Colonic mucosa (tissue), 4 donors: ENCODE data around the gene RPL22. TPM values are rescaled to one million over a fixed set of nuclear protein-coding genes. Genes with fewer than 3 reads are reported as not detected.

Experiments
- DNase-seq: peaks from one replicate; pipeline ENCODE4 v3.0.0-alpha.2; 2020
- H3K27ac ChIP-seq: fragments of 200-600 bp; one replicate; pipeline ENCODE4 v1.8.0; 2021
- H3K27me3 ChIP-seq: fragments of 200-600 bp; one replicate; pipeline ENCODE4 v1.8.0; 2021
- H3K36me3 ChIP-seq: fragments of 200-600 bp; one replicate; pipeline ENCODE4 v1.8.0; 2021
- H3K4me1 ChIP-seq: fragments of 200-600 bp; one replicate; pipeline ENCODE4 v1.8.0; 2021; ENCODE audit warnings: mild to moderate bottlenecking
- H3K4me3 ChIP-seq: fragments of 200-600 bp; one replicate; pipeline ENCODE4 v1.8.0; 2021
- H3K9ac ChIP-seq, 2 donors: one replicate each; pipeline ENCODE4 v1.7.0; 2013; ENCODE audit warnings: control low read depth in 2 of 2, low read depth in 2 of 2, low read length in 2 of 2
- H3K9me3 ChIP-seq: fragments of 200-600 bp; one replicate; pipeline ENCODE4 v1.8.0; 2021
- intact Hi-C: fragments of 100-400 bp; cut with DNase I; formaldehyde crosslinking; loops from one replicate; pipeline ENCODE4 v1.14.1; 2022
- total RNA-seq, 2 donors: library from RNA; stranded (reverse); fragmentation: NEBNext Ultra II Directional in 1 of 2; extraction: Animal tissue kit (Norgen Biotek cat#: 25700) in 1 of 2; gene quantifications; one replicate each; pipeline ENCODE4 v1.2.1, GENCODE V29; 2021
- TF ChIP-seq, protein P1 (sequence below): fragments of 200-600 bp; IDR thresholded peaks from one replicate; pipeline ENCODE4 v1.8.0; 2022; ENCODE audit warnings: antibody characterized with exemption, mild to moderate bottlenecking
- donor health status: healthy.
- donor health status: DM: no; HTN: no; CAD: no.
- donor health status: DM: no; HTN: no; CAD: no.

Gene RPL22
- total RNA-seq, 2 donors from 2014 or later: 314 to 378 TPM

GRCh38 chr1:6180268-6180706 lies 19.1 kb downstream of the RPL22 start, which contains the start of gene CHD5:
CHD5 (minus strand) TSS chr1:6180321; CDS start chr1:6180023, 298 bp downstream.
- Histone ChIP-seq H3K4me1 (no peaks in the 10 kb centered on the region), H3K9me3 (no peaks in the 10 kb centered on the region), H3K4me3 (no peak within 1 kb of the TSS), H3K9ac (no peak within 1 kb of the TSS), H3K27me3 (peaks cover 30% of the 10 kb centered on the region), H3K27ac (no peak within 1 kb of the TSS), H3K36me3 (no peaks in the 10 kb centered on the region)
- intact Hi-C loops: no loop called here
- DNase-seq: no peak
- TF ChIP-seq, protein P1, sequence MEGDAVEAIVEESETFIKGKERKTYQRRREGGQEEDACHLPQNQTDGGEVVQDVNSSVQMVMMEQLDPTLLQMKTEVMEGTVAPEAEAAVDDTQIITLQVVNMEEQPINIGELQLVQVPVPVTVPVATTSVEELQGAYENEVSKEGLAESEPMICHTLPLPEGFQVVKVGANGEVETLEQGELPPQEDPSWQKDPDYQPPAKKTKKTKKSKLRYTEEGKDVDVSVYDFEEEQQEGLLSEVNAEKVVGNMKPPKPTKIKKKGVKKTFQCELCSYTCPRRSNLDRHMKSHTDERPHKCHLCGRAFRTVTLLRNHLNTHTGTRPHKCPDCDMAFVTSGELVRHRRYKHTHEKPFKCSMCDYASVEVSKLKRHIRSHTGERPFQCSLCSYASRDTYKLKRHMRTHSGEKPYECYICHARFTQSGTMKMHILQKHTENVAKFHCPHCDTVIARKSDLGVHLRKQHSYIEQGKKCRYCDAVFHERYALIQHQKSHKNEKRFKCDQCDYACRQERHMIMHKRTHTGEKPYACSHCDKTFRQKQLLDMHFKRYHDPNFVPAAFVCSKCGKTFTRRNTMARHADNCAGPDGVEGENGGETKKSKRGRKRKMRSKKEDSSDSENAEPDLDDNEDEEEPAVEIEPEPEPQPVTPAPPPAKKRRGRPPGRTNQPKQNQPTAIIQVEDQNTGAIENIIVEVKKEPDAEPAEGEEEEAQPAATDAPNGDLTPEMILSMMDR: no peak

DNA sequence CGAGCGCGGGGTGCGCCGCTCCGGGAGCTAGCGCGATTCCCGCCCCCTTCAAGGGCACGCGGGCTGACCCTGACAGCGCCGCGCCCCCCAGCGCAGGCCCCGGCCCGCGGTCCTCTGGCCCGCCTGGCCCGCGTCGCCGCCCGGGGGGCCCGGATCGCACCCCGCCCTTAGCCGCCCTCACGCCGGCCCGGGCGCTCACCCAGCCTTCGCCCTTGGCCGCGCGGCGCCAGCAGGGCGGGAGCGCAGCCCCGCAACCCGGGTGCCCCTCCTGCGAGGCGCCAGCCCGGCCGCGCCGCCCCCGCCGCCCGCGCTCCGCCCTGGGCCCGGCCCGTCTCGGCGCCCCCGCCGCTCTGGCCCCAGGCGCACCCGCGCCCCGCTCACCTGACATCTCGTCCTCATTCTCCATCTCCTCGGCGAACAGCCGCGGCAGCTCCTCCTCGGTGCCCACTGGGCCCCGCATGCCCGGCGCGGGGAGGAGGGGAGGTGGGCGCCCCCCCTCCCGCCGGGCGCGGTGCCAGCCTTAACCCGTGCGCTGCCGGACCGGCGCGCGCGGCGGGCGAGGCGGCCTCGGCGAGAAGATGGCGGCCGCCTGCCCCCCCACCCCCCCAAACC lies 19.7 kb downstream of the RPL22 start:
- H3K9ac ChIP-seq: no peak overlapping the region
- no peaks in the 10 kb centered on the region for H3K4me1 ChIP-seq
- TF ChIP-seq, protein P1: no peak
- H3K27ac ChIP-seq: no peak overlapping the region
- H3K36me3 ChIP-seq: no peaks in the 10 kb centered on the region
- no peaks in the 10 kb centered on the region for H3K9me3 ChIP-seq
- H3K4me3 ChIP-seq: no peak overlapping the region
- peaks cover 30% of the 10 kb centered on the region for H3K27me3 ChIP-seq
- DNase-seq: no peak
- intact Hi-C loops: loop anchor here (10.0 kb wide), 1 partner anchor 125 kb away; no protein-coding TSS in a partner anchor

- Histone ChIP-seq H3K27ac (no peak overlapping the region), H3K36me3 (no peaks in the 10 kb centered on the region), H3K4me3 (no peak overlapping the region), H3K9ac (no peak overlapping the region), H3K4me1 (no peaks in the 10 kb centered on the region), H3K9me3 (no peaks in the 10 kb centered on the region), H3K27me3 (peaks cover 30% of the 10 kb centered on the region)
- intact Hi-C loops: loop anchor here (10.0 kb wide), 1 partner anchor 124 kb away; no protein-coding TSS in a partner anchor
- DNase-seq: no peak
- TF ChIP-seq, protein P1: no peak
Measured at GRCh38 chr1:6178751-6179563, 20.4 kb downstream of the RPL22 start.

GRCh38 chr1:6177681-6178380 lies 21.6 kb downstream of the RPL22 start:
- no peak for DNase-seq
- TF ChIP-seq, protein P1: no peak
- Histone ChIP-seq H3K4me1 (no peaks in the 10 kb centered on the region), H3K4me3 (no peak overlapping the region), H3K9ac (no peak overlapping the region), H3K36me3 (no peaks in the 10 kb centered on the region), H3K9me3 (no peaks in the 10 kb centered on the region), H3K27ac (no peak overlapping the region), H3K27me3 (peaks cover 30% of the 10 kb centered on the region)
- intact Hi-C loops: loop anchor here (10.0 kb wide), 1 partner anchor 123 kb away; no protein-coding TSS in a partner anchor

GRCh38 chr1:6176779-6177178 lies 22.6 kb downstream of the RPL22 start:
- Histone ChIP-seq H3K9ac (no peak overlapping the region), H3K27ac (no peak overlapping the region), H3K4me1 (no peaks in the 10 kb centered on the region), H3K9me3 (no peaks in the 10 kb centered on the region), H3K36me3 (no peaks in the 10 kb centered on the region), H3K4me3 (no peak overlapping the region), H3K27me3 (peaks cover 30% of the 10 kb centered on the region)
- TF ChIP-seq, protein P1: no peak
- no peak for DNase-seq
- intact Hi-C loops: loop anchor here (10.0 kb wide), 1 partner anchor 122 kb away; no protein-coding TSS in a partner anchor
